Activated CD4-positive, CD25-positive, alpha-beta regulatory T cell treated with anti-CD3 and anti-CD28 coated beads, Interleukin-2, amount 50 U/mL, for 72 hours (primary cell): ENCODE data around the gene SYCP1.
"Not testable (repeated sequence)": the region's sequence is repeated elsewhere in the genome, so short reads cannot be mapped to it uniquely, and the experiment has no call there.

Experiments
- DNase-seq: peaks from one replicate; pipeline ENCODE4 v3.0.0; 2021

SYCP1 gene

DNA sequence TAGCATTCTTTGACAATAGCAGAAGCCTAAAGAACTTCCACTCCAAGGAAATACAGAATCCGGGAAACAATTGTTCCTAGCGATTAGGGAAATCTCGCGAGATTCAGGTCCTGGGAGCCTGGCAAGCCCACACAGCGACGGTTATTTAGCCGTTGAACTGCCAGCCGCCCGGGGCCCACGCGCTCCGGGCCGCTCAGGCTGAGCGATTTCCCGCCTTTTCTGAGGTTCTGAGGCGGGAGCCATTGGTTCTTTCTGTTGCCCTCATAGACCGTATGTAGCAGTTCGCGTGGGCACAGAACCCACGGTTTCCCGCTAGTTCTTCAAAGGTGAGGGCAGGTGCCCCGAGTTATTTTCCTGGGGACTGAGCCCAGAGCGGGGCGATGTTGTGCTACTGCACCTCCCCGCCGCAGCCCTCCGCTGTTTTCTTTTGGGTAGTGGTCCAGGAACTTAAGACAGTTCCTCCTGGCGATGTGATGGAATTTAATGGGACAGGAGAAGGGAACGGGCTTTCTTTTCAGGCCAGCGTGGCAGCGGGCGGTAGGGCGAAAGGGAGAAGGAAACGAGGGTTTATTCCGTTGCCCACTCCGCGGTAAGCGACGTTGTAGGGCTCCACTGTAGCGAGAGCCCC lies at the start of gene SYCP1:
Gene SYCP1 (plus strand): TSS at position 171 of the 628 bp plus-strand sequence. CDS start 602 bp downstream, outside the sequence.
- DNase-seq, result no peak

DNA sequence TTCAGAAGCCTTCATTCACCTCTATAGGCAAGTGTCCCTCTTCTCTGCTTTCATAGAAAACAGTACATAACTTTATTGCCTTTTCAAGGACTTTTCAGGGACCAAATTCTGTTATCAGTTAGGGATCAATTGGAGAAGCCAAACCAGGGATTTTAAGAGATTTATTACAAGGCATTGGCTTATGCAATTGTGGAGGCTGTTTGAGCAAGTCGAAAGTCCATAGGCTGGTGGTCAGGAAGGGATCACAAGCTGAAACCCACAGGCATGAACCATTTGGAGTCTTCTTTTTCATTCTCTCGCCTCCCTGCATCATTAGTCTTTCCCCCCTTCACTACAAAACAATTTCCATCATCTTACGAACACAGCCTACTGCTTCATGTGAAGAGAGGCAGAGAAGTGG lies 34.8 kb upstream of the SYCP1 start:
- no peak for DNase-seq

GRCh38 chr1:114820392-114820791 lies 34.3 kb upstream of the SYCP1 start:
- no peak for DNase-seq

GRCh38 chr1:114821978-114822377 lies 32.7 kb upstream of the SYCP1 start:
- no peak for DNase-seq

DNA sequence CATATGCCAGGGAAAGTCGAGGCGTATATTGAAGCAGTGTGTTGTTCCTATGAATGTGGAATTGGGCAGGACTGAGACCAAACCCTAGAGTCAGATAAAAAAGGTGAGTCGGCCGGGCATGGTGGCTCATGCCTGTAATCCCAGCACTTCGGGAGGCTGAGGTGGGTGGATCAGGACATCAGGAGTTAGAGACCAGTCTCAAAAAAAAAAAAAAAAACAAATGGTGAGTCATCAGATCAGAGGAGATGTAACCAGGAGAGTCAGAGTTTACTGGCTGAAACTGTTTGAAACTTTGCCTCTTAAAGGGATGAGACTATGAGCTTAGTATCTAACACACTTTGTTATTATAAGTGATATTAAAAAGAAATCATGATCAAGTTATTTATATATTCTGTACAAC lies 26.4 kb upstream of the SYCP1 start:
- no peak for DNase-seq

DNA sequence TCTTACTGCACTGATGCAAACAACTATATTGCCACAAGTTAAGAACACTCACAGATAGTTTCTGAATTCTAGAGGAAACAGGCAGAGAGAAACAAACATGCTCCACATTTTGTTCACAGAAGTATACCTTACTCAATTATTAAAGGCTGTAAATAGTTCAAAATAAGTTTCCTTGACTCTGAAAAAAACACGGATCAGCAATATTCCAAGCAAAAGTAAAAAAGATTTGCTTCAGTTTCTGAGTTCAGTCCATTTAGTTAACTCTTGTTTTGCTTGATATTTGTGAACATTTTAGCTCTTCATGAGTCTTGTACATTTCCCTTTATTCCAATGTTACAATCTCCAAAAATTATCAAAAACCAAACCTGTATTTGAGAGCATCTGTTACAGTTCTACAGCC lies 24.6 kb upstream of the SYCP1 start:
- not testable (repeated sequence) for DNase-seq

DNA sequence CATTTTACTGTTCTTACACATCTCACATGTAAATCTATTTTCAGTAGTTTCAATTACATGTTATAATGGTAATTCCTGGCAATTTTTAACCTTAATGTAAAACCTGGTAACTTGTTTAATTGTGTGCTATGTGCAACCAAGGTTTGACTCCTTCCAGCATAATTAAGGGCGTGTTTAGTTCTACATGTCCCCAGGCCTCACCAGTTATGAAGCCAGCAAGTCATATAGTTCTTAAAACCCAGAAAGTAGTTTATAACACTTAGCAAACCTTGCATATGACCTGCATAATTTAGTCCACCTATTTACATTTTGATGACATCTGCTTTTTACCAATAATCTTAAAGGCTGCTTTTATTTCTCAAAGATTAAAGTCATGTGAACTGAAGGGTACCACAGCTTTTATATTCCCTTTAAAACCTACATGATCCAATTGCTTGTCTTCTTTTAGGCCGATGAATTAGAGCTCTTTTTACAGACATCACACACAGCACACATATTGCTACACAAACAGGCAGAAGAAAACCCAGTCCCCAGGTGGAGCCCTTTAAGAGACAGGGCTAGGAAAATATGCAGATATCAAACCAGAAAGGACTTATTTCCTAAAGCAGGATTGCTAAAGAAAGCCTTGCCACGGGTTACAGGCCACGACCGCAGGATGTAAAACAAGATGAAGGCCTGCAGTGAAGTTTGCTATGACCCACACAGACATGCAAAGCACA lies 23.2 kb upstream of the SYCP1 start:
- DNase-seq, result no peak

- no peak for DNase-seq
Observed at GRCh38 chr1:114832057-114832456, 22.6 kb upstream of the SYCP1 start.

DNA sequence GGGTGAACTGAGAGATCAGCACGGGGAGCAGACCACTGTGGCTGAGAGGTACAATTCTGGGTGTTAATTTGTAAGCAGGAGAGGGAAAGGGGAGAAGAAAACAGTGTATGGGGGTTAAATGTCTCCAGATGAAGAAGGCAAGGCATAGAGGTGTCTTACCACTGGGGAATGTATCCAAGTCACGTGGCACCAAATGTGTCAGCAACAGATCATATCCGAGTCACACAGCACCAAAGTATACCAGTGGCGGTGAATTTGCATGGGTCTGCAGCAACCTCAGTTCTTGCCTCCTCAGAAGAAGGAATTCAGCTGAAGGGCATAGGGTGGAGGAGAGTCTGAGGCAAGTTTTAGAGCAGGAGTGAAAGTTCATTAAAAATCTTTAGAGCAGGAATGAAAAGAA lies 21.2 kb upstream of the SYCP1 start:
- DNase-seq, result no peak

DNA sequence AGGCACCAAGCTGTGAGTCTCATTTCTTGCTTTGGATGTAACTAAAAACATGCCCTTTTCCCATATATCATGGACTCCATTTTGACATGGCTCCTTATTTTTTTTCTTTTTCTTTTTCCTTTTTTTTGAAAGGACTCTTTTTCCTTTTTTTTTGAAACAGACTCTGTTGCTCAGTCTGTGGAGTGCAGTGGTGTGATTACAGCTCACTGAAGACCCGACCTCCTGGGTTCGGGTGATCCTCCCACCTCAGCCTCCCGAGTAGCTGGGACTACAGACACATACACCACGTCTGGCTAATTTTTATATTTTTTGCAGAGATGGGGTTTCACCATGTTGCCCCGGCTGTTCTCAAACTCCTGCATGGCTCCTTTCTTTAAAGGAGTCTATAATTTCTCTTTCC lies 10.4 kb upstream of the SYCP1 start:
- DNase-seq, result no peak

DNA sequence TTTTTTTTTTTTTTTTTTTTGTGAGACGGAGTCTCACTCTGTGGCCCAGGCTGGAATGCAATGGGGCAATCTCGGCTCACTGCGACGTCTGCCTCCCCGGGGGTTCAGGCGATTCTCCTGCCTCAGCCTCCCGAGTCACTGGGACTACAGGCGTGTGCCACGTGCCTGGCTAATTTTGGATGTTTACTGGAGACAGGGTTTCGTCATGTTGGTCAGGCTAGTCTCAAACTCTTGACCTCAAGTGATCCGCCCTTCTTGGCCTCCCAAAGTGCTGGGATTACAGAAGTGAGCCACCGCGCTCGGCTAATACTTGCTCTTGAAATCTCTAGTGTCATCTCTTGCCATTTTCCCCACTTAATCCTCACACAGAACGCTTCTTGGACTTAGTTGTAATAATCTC lies 1.1 kb upstream of the SYCP1 start:
- DNase-seq, result no peak

DNA sequence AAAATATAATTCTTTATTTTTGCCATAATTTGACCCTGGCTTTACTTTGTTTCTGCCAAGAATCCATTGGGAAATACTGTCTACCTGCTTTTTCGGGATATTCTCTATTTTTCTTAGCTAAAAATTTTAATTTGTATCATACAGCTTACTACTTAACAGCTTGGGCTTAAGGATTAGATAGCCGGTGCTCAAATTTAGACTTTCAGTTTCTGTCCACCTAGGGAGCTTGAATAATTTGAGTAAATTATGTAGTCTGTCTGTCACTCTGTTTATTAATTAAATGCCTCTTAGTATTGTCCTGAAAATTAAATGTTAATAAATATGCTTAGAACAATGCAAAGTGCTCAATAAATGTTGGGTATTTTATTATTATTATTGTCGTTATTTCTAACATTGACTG lies 6.7 kb downstream of the SYCP1 start:
- DNase-seq, result no peak

GRCh38 chr1:114892194-114892918 lies 37.7 kb downstream of the SYCP1 start:
- DNase-seq, result no peak

DNA sequence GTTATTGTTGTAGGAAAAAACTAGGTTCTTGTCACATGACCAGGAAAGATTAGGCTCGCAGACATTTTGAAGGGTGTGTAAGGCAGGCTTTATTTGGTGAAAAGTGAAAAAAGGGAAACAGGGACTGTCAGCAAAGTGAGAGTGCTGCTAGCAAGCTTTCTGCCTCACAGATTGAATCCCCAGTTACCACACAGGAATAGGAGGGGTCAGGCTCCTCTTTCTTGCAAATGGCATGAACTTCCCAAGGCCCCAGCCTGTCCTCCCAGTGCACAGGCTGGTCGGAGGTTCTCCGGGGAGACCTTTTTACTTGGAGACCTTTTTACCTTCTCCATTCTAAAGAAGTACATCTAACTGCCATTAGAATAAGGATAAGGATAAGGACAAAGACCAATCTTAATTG lies 42.1 kb downstream of the SYCP1 start:
- no peak for DNase-seq

DNA sequence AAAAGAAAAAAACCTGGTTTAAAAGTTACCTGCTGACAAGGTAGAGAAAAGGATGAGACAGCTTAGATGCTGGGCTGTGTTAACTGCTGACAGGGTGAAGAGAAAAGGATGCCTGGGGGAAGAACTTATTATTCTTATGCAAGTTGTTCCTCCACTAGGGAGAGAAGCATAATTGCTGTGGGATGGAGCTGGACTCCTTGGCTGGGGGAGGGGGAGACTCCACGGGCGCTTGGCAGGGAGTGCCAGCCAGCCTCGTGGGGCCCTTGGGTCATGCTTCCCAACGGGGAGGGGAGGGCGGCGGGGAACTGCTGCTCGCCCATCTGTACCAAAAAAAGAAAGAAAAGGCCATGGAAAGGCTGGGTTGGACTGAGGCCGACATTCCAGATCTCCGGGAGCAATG lies 47.2 kb downstream of the SYCP1 start:
- no peak for DNase-seq

DNA sequence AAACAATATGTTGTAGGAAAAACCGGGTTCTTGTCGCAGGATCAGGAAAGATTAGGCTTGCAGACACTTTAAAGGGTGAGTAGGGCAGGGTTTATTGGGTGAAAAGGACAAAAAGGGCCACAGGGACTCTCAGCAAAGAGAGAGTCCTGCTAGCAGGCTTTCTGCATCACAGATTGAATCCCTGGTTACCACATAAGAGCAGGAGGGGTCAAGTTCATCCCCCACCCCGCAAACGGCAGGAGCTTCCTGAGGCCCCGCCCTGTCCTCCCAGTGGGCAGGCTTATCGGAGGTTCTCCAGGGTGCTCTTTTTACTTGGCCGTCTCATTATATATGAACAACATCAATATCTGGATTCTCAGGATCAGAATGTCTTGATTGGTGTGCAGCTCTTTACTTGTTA lies 47.7 kb downstream of the SYCP1 start:
- DNase-seq, result no peak

- no peak for DNase-seq
Observed at GRCh38 chr1:114903480-114903879, 48.8 kb downstream of the SYCP1 start.

DNA sequence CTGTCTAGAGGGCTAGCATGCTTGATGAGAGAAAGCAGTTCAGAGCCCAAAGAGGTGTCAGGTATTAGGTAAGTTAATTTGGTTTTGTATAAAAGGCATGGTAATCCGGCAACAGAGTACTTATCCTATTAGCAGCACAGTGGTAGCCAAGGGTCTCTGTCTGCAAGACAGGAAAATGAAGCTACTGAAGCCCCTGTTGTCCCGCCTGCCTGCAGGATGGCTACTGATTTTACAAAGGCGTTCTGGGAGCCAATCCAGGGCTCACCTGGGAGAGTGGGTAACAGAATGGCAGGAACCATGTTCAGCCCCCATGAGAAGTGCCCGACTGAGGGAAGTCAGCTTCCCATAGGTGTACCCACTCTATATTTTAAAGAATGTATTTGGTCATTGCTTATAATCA lies 61.1 kb downstream of the SYCP1 start:
- DNase-seq, result not testable (repeated sequence)

DNA sequence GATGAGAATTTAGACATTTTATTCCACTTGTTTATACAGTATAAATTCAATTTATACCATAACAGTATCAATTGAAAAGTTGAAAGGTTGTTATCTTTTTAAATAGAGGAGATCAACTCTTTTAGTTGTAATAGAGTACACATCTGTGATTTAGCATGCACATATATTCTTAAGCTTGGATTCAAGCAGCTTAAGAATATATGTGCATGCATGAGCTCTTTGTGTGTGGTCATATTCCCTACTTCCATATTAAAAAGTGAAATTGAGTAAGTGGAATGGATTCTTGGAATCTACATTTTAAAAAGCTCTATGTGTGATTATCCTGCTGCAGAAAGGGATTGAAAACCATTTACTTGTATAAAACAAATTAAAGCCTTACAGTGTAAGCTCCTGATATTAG lies 71.9 kb downstream of the SYCP1 start:
- no peak for DNase-seq

DNA sequence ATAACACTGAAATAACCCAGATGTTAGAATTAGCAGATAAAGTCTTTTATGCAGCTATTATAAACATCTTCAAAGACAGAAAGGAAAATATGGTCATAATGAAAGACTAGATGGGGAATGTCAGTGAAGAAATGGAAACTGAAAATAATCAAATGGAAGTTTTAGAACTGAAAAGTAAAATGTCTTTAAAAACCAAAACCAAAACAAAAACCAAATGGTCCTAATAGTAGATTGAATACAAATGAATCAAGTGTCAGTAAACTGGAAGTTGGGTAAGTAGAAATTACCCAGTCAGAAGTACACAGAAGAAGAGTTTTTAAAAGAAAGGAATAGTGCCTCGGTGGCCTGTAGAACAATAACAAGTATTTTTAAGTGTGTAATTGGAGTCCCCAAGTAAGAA lies 72.7 kb downstream of the SYCP1 start:
- no peak for DNase-seq

- no peak for DNase-seq
Observed at GRCh38 chr1:114956570-114956969, 101.9 kb downstream of the SYCP1 start.

DNA sequence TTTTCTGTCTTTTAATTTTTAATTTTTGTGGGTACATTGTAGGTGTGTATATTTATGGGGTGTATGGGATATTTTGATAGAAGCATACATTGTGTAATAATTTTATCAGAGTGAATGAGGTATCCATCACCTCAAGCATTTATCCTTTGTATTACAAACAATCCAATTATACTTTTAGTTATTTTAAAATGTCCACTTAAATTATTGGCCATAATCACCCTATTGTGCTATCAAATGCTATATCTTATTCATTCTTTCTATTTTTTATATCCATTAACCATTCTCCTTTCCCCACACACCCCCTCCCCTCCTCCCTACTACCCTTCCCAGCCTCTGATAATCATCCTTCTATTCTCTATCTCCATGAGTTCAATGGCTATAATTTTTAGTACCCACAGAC lies 104.8 kb downstream of the SYCP1 start:
- no peak for DNase-seq

GRCh38 chr1:114976891-114977290 lies 122.2 kb downstream of the SYCP1 start:
- no peak for DNase-seq

- peak; percentile 56 for DNase-seq
Observed at GRCh38 chr1:114979278-114979891, 124.7 kb downstream of the SYCP1 start.
